Measurements from ENCODE around the gene FOXL2NB.
"Not testable (repeated sequence)": the region's sequence is repeated elsewhere in the genome, so short reads cannot be mapped to it uniquely, and the experiment has no call there.

Gene FOXL2NB

DNA sequence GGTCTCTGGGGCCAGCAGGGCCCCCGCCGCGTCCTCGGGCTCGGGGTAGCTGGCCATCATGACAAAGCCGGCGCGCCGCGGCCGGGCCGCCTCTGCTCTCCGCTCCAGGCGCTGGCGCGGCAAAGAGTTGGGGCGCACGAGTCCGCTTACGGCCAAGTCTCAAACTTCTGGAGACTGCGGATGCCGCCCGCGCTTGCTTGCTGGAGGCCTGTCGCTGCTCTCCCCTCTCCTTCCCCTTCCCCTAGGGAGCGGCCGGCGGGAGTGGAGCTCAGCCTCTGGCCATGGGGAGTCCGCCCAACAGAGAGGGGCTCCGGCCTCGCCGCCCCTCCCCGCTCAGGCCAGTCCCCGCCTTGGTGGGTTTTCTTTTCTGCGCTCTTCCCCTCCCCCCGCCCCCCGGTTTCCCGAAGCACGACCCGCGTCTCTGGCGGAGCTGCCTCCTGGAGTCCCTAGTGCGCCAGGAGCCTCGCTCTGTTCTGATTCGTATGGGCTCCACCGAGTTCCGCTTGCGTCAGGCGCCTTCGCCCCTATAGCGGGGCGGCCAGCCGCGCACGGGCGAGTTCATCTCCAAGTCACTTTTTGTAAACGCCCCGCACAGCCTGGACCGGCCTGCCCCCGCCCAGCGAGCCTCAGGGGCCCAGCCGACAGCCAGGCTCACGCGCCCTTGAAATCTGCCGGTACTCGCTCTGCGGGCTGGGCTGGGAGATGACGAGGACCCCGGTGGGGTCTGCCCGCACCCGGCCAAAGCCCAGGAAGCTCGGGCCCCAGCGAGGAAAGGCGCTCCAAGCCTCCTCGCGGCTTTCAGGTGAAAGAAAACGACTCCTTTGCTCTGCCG, at the start of gene FOXL2NB, which contains the start of gene FOXL2:
TSS of gene FOXL2NB (plus strand) at position 555 of the 832 bp plus-strand sequence. CDS start at position 703, 148 bp downstream.
TSS of gene FOXL2 (minus strand) at position 475 of the 832 bp plus-strand sequence. CDS start at position 60, 415 bp downstream.
- DNase-seq (ENCODE audit: low read depth in 2 of 2) = no peak

DNA sequence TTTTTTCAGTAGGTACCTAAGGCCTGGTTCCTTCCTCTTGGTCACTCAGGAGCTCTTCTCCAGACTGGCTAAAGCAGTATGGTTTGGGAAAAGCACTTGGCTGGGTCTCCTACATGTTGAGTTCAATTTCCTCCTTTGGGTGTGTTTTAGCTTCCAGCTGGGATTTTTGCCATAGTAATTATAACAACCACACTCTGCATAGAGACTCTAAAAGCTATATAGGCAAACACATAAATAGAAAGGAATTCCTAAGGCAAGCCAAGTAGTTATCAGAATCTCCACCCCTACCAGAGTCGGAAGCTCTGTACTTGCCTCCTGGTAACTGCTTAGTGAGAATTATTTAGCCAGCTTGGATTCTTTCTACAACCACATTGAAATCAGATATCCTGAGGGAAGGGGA, 48.7 kb upstream of the FOXL2NB start:
- no peak for DNase-seq (ENCODE audit: low read depth in 2 of 2)

DNA sequence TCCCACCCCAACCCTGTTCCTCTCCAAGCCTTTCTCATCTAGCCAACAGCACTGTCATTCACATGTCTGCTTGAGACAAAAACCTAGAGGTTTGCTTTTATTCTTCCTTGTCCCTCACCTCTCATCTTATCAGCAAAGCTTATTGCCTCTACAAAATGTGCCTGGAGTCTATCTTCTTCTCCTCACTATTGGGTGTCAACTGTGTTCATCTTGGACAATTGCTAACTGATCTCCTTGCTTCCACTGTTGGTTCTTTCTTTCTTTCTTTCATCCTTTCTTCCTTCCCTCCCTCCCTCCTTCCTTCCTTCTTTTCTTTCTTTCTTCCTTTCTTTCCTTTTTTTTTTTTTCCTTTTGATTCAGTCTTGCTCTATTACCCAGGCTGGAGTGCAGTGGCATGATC, 48.3 kb upstream of the FOXL2NB start:
- DNase-seq (ENCODE audit: low read depth in 2 of 2) = no peak

DNA sequence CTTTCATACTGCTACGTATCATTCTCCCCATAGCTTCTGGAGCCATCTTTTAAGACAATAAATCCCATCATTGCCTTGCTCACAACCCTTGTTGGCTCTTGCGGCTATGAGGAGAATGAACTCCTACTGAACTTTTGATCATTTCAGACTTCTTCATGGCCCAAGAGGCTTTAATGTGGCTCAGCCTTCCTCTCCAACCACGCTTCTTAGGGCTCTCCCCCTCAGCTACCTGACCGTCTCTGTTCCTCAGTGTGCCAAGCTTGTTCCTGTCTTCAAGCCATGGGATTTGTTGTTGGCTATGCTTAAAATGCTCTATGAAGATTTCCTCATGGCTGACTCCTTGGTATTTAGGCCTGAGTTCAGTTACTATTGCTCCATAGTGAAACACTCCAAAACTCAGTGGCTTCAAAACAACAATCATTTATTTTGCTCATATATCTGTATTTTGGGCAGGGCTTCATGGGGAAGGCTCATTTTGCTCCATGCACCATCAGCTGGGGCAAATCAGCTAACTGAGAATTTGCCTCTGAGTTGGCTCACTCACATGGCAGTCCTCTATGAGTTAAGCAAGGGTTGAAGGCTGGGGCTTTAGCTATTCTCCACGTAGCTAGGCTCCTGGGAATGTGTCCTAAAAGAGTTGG, 47.5 kb upstream of the FOXL2NB start:
- DNase-seq (ENCODE audit: low read depth in 2 of 2) = no peak

DNA sequence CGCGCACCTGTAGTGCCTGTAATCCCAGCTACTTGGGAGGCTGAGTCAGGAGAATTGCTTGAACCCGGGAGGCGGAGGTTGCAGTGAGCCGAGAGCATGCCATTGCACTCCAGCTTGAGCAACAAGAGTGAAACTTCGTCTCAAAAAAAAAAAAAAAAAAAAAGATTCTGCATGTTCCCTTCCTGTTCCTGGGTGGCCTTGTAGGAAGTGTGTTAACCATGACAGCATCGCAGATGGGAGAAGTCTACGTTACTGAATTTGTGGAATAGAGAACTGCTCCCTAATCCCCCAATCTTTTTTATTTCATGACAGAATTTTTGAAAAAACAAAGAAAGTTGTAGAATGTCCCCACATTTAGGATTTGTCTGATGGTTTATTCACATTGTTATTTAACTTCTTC, 45.5 kb upstream of the FOXL2NB start:
- no peak for DNase-seq (ENCODE audit: low read depth in 2 of 2)

DNA sequence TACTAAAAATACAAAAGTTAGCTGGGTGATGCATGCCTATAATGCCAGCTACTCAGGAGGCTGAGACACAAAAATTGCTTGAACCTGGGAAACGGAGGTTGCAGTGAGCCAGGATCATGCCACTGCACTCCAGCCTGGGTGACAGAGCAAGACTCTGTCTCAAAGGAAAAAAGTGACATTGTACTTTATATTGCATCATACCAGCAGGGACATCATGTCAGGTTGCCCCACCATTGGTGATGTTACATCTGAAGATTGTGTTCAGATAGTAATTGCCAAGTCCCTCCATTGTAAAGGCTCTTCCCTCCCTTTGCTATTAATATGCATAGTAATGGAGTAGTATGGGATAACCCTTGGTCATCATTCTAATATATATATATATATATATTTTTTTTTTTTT, 44.8 kb upstream of the FOXL2NB start:
- no peak for DNase-seq (ENCODE audit: low read depth in 2 of 2)

DNA sequence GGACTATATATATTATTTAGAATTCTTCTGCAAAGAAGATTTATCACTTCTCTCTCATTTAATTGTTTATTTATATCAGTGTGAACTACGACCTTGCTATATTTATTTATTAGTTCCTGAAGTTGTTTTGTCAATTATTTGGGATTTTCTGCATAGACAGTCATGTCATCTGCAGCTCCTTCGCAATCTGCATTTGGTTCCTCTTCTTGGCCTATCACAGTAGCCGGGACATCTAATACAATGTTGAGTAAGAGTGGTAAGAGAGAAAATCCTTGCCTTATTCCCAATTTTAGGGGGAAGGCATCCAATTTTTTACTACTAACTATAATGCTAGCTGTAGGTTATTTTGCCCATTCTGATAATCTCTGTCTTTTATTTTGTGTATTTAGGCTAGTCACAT, 39.5 kb upstream of the FOXL2NB start:
- DNase-seq (ENCODE audit: low read depth in 2 of 2) = no peak

DNA sequence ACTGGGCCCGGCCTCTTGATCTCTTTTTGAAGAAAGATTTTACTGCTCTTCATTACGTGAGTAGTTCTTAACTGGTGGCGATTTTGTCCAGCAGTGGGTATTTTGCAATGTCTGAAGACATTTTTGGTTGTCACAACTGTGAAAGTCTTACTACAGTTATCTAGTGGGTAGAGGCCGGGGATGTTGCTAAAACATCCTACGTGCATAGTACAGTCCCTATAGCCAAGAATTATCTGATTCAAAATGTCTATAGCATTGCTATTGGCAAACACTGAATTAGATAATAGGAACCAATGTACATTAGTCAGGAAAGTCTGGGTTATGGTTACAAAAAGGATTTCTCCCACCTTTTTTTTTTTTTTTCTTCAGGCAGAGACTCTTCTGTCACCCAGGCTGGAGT, 38.2 kb upstream of the FOXL2NB start:
- DNase-seq (ENCODE audit: low read depth in 2 of 2) = no peak

DNA sequence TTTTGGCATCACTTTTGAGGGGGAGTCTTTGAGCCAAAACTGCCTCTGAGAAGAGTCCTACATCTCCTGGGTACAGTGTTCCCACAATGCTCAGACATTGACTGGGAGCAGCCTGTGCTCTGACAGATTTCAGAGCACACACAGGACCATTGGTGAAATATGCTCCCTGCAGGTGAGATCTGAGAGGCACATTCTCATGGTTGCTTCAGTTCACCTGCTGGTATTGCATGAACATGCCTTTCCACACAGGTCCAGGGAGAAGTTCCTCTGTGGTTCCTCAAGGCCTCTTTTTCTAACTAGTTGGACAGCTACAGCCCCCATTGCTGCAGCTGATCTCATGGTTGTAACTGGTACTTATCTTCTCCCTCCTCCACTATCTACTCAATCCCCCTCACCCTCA, 37.1 kb upstream of the FOXL2NB start:
- DNase-seq (ENCODE audit: low read depth in 2 of 2) = no peak

DNA sequence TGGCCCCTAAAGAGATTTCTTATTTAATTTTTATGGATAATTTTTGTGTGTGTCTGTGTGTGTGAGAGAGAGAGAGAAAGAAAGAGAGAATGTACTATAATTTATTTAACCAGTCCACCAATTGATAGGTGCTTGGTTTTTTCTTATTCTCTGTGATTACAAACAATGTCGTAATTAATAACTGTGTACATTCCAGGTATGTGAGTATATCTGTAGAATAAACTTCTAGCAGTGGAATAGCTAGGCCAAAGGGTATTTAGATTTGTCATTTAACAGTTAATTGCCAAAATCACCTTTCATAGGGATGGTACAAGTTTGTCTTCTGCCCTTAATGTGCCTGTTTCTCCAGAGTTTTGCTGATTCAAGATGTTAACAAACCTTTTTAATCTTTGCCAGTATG, 35.4 kb upstream of the FOXL2NB start:
- no peak for DNase-seq (ENCODE audit: low read depth in 2 of 2)

DNA sequence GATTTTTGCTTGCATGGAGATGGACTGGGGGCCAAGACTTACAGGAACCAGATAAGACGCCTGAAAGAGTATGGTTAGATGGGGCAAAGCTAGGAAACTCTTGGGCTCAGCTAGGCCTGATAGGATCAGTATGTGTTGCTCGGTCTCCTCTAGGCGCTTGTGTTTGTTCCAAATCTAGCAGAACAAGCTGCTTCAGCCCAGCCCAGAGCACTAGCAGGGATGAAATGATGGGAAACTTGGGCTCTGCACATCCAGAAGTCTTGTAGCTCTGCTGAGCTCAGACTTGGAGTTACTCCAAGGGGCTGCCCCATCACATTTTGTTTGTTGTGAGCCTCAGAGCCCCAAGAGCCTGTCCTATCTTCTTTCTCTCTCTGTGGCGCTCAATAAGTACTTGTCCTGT, 34.8 kb upstream of the FOXL2NB start:
- DNase-seq (ENCODE audit: low read depth in 2 of 2) = no peak

DNA sequence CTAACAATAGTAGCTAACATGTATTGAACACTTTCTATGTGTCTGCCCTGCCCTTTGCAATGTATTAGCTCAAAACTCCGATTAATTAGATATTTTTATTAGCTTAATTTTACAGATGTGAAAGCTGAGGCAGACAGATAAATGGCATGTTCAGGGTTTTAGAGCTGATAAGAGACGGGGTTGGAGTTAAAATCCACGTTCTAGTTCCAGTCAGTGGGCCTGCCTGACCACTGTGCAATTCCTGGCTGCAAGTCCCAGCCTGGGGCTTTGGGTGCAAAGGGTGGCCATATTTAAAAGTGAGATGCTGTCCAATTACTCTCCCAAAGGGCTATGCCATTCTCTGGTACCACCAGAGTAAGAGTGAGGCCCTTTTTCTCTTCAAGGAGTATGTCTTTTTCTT, 33.3 kb upstream of the FOXL2NB start:
- no peak for DNase-seq (ENCODE audit: low read depth in 2 of 2)

DNA sequence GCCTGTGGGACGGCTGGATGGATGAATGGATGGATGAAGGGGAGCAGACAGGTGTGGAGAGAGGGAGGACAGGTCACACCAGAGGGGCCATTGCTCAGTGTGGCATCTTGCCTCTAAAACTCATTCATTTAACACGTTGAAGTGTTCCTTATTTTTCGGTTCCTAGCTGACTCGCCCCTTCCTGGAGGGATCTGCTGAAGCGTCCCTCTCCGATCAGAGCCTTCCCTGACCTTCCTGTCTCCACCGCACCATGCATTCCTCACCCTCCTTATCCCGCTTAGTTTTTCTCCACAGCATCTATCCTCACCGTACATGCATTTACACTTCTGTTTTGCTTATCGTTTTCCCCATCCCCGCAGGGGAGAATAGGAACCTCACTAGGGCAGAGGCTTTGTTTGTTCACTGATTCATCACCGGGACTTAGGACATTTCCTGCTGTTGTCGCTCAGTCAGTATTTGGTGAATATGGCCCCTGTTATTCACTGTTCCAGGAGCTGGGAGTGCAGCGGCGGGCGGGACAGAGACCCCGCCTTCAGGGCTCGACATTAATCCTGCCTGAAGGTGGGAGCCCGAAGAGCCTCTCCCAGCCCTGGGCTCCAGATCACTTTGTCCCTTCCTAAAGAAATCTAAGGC, 32.0 kb upstream of the FOXL2NB start:
- DNase-seq (ENCODE audit: low read depth in 2 of 2) = no peak

DNA sequence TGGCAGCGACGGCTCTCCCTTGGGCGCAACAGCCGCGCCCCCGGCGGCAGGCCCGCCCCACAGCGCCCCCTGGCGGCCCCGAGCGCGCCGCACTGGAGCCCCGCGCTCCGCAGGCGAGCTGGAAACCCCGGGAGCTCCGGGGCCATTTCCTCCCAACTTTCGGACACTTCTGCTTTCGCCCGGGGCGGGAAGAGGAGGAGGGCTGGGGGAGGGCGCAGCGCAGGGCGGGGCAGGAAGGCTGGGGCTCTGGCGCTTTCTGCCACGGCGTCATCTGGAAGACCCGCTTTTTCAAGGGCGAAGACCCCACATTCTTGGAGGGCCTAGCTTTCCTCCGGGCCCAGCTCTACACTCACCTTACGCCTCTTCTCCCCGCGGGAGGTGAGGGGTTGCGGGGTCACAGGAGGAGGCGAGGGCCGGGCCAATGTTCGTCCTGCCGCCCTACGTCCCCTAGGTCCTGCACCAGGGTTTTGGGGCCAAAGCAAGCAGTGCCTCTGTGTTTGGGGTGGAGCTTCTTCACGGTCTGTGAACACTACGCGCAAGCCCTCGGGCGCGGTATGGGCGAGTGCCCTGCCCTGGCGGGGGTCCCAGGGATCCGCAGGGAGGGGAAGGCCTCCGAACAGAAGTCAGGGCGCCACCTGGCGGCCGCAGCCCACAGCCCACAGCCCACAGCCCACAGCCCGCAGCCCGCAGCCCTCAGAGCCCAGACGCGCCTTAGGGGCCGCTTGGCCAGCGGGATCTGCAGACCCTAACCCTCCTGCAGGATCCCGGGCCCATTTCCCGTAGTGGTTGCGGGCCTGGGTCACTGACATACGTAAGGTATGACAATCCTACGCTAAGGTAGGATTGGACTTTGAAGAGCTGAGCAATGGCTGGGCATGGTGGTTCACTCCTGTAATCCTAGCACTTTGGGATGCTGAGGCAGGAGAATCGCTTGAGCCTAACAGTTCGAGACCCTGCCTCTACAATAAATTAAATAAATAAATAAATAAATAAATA, 31.2 kb upstream of the FOXL2NB start:
- peak; percentile 55 to 63 for DNase-seq (ENCODE audit: low read depth in 2 of 2)

DNA sequence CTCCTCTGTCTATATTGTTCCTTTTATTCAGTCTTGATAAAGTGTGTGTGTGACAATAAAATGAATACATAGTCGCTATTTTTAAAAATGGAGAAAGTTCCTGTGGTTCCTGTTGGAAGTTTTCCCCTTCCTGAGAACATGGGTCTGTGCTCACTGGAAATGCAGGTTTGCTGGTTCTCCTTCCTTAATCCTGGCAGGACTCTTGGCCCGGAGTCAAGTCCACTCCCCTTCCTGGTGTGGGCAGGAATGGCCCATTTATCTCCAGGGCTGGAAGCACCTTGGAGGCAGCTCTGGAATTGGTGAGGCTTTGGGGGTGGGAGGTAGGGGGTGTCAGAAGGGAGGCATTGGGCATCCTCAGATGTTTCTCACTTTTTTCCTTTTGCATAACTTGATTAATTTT, 30.2 kb upstream of the FOXL2NB start:
- no peak for DNase-seq (ENCODE audit: low read depth in 2 of 2)

DNA sequence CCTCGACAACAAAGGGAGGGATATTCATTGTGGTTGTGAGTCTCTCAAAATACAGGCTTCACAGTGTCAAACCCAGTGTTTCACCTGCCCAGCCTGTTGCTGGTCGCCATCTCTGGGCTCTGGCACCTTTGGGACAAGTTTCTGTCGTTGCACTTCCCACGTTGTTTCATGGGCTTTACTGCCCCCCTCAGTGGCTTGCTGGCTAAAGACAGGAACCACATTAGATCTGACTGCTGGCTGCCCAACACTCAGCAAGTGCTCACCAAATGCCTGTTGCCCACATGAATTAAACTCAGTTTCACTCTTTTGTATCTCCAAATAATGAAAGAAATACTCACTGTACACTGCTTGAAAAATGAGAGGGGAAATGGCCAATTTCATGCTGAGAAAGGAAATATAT, 27.7 kb upstream of the FOXL2NB start:
- DNase-seq (ENCODE audit: low read depth in 2 of 2) = no peak

DNA sequence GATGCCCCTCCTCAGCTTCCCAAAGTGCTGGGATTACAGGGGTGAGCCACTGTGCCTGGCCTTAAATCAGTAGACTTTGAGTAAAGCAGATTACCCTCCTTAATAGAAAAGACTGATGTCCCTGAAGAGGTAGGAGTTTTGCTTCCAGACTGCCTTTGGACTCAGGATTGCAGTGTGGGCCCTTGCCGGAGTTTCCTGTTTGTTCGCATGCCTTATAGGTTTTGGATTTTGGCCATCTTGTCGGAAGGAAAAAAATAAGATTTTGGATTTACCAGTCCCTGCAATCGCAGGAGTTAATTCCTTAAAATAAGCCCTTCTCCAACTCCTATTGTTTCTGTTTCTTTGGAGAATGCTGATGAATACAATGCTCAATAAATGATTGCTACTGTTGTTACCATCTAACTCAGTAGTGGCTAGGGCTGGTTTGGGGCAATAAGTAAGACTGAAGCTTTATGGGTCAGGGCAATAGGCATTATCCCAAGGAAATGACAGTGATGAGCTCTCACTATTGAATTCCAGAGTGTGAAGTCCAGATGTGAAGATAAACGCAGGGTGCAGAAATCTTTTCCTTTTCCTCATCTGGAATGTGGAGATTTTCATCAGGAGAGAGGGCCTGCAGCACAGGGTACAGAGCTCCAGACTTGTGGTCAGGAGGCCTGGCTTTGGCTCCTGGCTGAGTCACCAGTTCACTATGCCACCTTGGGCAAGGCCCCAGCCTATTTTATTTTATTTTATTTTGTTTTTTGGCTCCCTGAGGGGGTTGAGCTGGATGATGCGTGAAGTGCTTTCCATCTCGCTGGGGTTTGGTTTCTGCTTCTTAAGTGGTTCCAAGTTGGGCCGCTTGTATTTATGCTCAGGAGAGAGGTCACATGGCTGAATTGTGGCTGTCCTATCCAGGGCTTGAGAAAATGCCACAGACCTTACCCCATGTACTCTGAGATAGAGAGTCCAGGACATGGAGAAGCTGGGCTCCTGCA, 25.4 kb upstream of the FOXL2NB start:
- DNase-seq (ENCODE audit: low read depth in 2 of 2) = no peak

DNA sequence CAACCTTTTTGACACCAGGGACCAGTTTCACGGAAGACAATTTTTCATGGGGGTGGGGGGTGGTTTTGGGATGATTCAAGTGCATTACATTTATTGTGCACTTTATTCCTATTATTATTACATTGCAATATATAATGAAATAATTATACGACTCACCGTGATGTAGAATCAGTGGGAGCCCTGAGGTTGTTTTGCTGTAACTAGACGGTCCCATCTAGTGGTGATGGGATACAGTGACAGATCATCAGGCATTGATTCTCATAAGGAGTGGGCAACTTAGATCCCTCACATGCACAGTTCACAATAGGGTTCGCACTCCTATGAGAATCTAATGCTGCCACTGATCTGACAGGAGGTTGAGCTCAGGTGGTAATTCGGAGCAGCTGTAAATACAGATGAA, 24.6 kb upstream of the FOXL2NB start:
- not testable (repeated sequence) for DNase-seq (ENCODE audit: low read depth in 2 of 2)

DNA sequence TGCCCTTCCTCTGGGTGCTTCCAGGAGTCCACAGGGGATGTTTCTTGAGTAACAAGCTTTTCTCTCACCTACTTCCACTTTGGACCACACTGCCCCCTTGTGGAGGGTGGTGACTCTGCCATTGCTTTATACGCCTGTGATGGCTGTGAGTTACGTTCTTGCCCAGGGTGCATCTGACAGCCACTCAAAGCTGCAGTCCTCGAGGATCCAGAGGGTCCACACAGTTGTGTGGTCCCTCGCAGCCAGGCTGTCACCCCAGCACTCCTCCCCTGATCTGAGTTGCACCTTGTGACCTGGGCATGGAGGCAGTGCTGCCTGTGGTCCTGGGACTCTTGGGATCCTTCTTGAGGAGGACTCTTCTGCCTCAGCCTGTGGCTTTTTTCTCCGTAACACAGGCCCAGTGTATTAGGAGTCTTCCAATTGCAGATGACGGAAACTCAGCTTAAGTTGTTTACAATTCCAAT, 23.5 kb upstream of the FOXL2NB start:
- DNase-seq (ENCODE audit: low read depth in 2 of 2) = peak; percentile 46 to 66

DNA sequence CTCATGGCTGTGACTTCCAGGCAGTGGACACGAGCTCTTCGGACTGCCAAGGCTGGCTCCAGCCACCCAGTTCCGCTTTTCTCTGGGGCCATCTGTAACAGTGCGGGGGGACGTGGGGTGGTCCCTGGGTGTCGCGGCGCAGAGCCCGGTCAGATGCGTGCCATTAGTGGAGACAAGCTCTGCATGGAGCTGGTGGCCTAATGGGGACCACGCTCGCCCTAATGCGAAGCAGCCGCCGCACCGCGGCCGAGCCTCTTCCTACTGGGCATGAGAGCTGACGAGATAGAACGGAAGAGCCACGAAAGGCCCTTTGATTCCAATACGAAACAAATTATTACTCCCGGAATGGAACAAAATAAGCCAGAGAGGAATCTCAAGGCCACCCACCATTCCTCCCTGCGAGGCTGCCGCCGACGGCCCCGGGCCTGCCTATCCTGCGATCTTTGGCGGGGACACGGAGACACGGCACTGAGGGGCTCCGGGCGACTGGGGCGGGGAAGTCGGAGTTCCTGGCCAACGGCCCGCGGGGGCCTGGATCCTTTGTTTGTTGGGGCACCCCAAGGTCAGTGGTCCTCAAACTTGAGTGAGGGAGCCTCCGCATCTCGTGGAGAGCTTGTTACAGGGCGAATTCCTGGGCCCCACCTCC, 18.2 kb upstream of the FOXL2NB start:
- no peak for DNase-seq (ENCODE audit: low read depth in 2 of 2)
